ENCODE data around the gene TNS1. TPM values are rescaled to one million over a fixed set of nuclear protein-coding genes. Genes with fewer than 3 reads are reported as not detected.

Gene TNS1
- total RNA-seq, 1 donor from 2014 or later, result 7.9 TPM

DNA sequence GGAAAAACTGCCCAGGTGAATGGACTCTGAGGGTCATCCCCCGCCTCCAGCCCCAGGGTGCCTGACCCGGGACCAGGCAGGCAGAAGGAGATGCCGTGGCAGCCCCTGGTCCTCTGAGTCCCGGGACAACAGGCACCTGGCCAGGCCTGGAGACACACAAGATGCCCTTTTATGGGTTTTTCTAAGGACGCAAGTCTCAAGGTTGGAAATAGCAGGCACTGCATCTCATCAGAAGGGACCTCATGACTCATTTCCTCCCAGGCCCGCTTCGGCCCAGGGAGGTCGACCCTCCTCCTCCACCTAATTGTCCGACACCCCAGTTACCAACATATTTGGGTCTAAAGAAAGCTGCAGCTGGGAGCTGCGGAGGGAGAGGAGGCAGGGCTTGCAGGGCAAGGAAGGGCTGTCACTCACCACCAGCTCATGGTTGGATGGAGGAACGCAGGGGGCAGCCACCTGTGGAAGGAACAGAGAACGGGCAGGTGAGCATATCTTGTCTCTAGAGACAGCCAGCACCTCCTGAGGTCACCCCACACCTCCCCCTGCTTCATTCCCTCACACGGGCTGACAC lies 82.9 kb downstream of the TNS1 start:
- H3K36me3 Mint-ChIP-seq (ENCODE audit: insufficient read depth), result no peaks in the 10 kb centered on the region
- H3K27me3 Mint-ChIP-seq, result peaks cover 10% of the 10 kb centered on the region
- no peak overlapping the region for H3K4me3 Mint-ChIP-seq (ENCODE audit: low read depth)
- TF ChIP-seq, protein P1, sequence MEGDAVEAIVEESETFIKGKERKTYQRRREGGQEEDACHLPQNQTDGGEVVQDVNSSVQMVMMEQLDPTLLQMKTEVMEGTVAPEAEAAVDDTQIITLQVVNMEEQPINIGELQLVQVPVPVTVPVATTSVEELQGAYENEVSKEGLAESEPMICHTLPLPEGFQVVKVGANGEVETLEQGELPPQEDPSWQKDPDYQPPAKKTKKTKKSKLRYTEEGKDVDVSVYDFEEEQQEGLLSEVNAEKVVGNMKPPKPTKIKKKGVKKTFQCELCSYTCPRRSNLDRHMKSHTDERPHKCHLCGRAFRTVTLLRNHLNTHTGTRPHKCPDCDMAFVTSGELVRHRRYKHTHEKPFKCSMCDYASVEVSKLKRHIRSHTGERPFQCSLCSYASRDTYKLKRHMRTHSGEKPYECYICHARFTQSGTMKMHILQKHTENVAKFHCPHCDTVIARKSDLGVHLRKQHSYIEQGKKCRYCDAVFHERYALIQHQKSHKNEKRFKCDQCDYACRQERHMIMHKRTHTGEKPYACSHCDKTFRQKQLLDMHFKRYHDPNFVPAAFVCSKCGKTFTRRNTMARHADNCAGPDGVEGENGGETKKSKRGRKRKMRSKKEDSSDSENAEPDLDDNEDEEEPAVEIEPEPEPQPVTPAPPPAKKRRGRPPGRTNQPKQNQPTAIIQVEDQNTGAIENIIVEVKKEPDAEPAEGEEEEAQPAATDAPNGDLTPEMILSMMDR (IDR thresholded peaks at IDR 0.05; ENCODE audit: unreplicated experiment), result no peak
- DNase-seq (ENCODE audit: low spot score, unreplicated experiment), result no peak
- H3K4me1 Mint-ChIP-seq (ENCODE audit: low read depth), result peaks cover 15% of the 10 kb centered on the region
- no peak overlapping the region for H3K27ac Mint-ChIP-seq
- H3K9me3 Mint-ChIP-seq (ENCODE audit: low read depth), result no peaks in the 10 kb centered on the region

DNA sequence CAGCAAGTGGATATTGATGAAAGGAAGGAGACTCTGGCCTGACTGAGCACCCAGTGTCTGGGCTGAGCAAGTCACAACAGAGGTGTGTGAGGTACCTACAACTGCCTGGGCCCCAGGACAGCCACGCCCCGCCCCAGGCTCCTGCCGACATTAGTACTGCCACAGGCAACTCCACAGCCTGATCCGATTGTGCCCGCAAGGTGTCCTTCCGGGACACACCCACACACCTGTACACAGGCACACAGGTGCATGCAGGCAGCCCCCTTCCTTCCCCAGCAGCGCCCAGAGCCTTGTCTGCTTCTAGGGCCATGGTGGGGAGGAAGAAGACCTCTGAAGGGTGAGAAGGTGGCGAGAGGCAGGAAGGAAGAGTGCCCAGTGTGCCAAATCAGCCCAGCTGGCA lies 83.6 kb downstream of the TNS1 start:
- Mint-ChIP-seq H3K9me3 (ENCODE audit: low read depth) (no peaks in the 10 kb centered on the region), H3K36me3 (ENCODE audit: insufficient read depth) (no peaks in the 10 kb centered on the region), H3K27me3 (peaks cover 11% of the 10 kb centered on the region), H3K4me3 (ENCODE audit: low read depth) (no peak overlapping the region), H3K27ac (no peak overlapping the region), H3K4me1 (ENCODE audit: low read depth) (peaks cover 15% of the 10 kb centered on the region)
- DNase-seq (ENCODE audit: low spot score, unreplicated experiment), result no peak
- TF ChIP-seq, protein P1 (IDR thresholded peaks at IDR 0.05; ENCODE audit: unreplicated experiment), result no peak

GRCh38 chr2:217918308-217919024 lies 84.3 kb downstream of the TNS1 start:
- Mint-ChIP-seq H3K4me3 (ENCODE audit: low read depth) (no peak overlapping the region), H3K27ac (no peak overlapping the region), H3K9me3 (ENCODE audit: low read depth) (no peaks in the 10 kb centered on the region), H3K4me1 (ENCODE audit: low read depth) (peaks cover 15% of the 10 kb centered on the region), H3K27me3 (peaks cover 14% of the 10 kb centered on the region), H3K36me3 (ENCODE audit: insufficient read depth) (no peaks in the 10 kb centered on the region)
- no peak for DNase-seq (ENCODE audit: low spot score, unreplicated experiment)
- TF ChIP-seq, protein P1 (IDR thresholded peaks at IDR 0.05; ENCODE audit: unreplicated experiment), result peak; percentile 48

DNA sequence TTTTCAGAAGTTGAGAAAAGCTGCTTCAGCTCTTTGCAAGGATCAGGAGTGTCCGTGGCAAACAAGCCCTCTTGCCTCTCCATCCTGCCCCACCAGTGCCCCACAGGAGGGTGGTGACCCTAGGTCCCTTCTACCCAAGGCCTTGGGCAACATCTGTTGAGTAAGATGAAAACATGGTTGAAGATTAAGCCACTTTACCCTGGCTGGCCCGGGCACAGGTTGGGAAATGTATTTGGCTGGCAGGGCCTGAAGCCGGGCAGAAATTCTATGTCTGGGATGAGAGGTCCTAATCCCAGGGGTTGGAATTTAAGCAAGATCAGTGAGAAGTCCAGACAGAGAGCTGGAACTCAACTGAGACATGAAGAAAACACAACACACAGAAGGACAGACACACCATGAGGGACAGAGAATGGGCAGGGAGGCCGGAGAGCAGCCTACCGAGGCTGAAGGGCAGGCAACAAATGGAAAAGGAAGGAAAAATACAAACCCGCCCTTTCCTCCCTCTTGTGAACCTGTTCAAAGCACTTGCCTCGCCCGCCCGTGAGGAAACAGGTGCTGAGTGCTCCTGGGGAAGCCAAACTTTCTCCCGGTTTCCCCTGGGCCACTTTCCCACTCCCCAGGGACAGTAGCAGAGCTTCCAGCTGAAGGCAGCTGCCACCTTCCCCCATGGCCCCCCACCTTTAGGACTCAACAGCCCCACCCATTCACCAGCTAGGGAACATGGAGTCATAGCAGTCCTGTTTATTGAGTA lies 86.1 kb downstream of the TNS1 start:
- Mint-ChIP-seq H3K27me3 (peaks cover 21% of the 10 kb centered on the region), H3K9me3 (ENCODE audit: low read depth) (no peaks in the 10 kb centered on the region), H3K4me3 (ENCODE audit: low read depth) (no peak overlapping the region), H3K27ac (no peak overlapping the region), H3K4me1 (ENCODE audit: low read depth) (peaks cover 15% of the 10 kb centered on the region), H3K36me3 (ENCODE audit: insufficient read depth) (no peaks in the 10 kb centered on the region)
- TF ChIP-seq, protein P1 (IDR thresholded peaks at IDR 0.05; ENCODE audit: unreplicated experiment), result no peak
- no peak for DNase-seq (ENCODE audit: low spot score, unreplicated experiment)

DNA sequence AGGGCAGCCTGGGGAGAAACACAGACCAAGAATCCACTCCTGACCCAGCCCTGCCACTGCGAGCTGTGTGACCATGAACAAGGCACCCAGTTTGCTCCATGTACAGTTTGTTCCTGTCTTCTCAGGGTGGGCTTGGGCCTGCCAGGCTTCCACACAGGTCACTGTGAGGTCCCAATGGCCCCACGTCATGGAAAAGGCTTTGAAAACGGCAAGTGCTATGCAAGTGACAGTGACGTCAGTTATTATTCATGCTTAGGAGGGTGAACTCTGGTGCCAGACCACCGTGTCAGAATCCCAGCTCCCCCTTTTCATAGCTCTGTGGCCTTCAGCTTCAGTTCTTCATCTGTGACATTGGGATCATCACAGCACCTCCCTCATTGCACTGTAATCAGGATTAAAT lies 87.1 kb downstream of the TNS1 start:
- Mint-ChIP-seq H3K36me3 (ENCODE audit: insufficient read depth) (no peaks in the 10 kb centered on the region), H3K27me3 (peaks cover 22% of the 10 kb centered on the region), H3K4me1 (ENCODE audit: low read depth) (peaks cover 11% of the 10 kb centered on the region), H3K4me3 (ENCODE audit: low read depth) (no peak overlapping the region), H3K9me3 (ENCODE audit: low read depth) (no peaks in the 10 kb centered on the region), H3K27ac (no peak overlapping the region)
- DNase-seq (ENCODE audit: low spot score, unreplicated experiment), result no peak
- TF ChIP-seq, protein P1 (IDR thresholded peaks at IDR 0.05; ENCODE audit: unreplicated experiment), result no peak
